ENCODE measurements around the gene LRRC3.

The LRRC3 gene

GRCh38 chr21:44418108-44418875 is 37.0 kb upstream of the LRRC3 start:
- no peak overlapping the region for H3K27ac ChIP-seq
- no peak overlapping the region for H3K4me3 ChIP-seq (ENCODE audit: low read depth, low read length)
- in situ Hi-C loops (cut with HindIII; ENCODE audit: low pct_ligation_motif_present, low sequenced_read_pairs): no loop called here
- H3K27me3 ChIP-seq (replicated peaks): no peaks in the 10 kb centered on the region
- DNase-seq: no peak
- H3K36me3 ChIP-seq (replicated peaks): no peaks in the 10 kb centered on the region
- no peak for TF ChIP-seq CTCF (IDR thresholded peaks at IDR 0.05; ENCODE audit: low read depth, low read length, missing control alignments)

GRCh38 chr21:44418876-44419230 is 36.5 kb upstream of the LRRC3 start:
- in situ Hi-C loops (cut with HindIII; ENCODE audit: low pct_ligation_motif_present, low sequenced_read_pairs): no loop called here
- Histone ChIP-seq H3K36me3 (replicated peaks) (no peaks in the 10 kb centered on the region), H3K27me3 (replicated peaks) (no peaks in the 10 kb centered on the region), H3K4me3 (ENCODE audit: low read depth, low read length) (no peak overlapping the region), H3K27ac (no peak overlapping the region)
- no peak for DNase-seq
- no peak for TF ChIP-seq CTCF (IDR thresholded peaks at IDR 0.05; ENCODE audit: low read depth, low read length, missing control alignments)

- DNase-seq: no peak
- Histone ChIP-seq H3K4me3 (ENCODE audit: low read depth, low read length) (no peak overlapping the region), H3K27ac (no peak overlapping the region), H3K36me3 (replicated peaks) (no peaks in the 10 kb centered on the region), H3K27me3 (replicated peaks) (no peaks in the 10 kb centered on the region)
- no peak for TF ChIP-seq CTCF (IDR thresholded peaks at IDR 0.05; ENCODE audit: low read depth, low read length, missing control alignments)
- in situ Hi-C loops (cut with HindIII; ENCODE audit: low pct_ligation_motif_present, low sequenced_read_pairs): no loop called here
Measured at GRCh38 chr21:44419679-44420078, 35.6 kb upstream of the LRRC3 start.

- no peak for TF ChIP-seq CTCF (IDR thresholded peaks at IDR 0.05; ENCODE audit: low read depth, low read length, missing control alignments)
- in situ Hi-C loops (cut with HindIII; ENCODE audit: low pct_ligation_motif_present, low sequenced_read_pairs): no loop called here
- Histone ChIP-seq H3K36me3 (replicated peaks) (no peaks in the 10 kb centered on the region), H3K4me3 (ENCODE audit: low read depth, low read length) (no peak overlapping the region), H3K27ac (no peak overlapping the region), H3K27me3 (replicated peaks) (no peaks in the 10 kb centered on the region)
- no peak for DNase-seq
Measured at GRCh38 chr21:44420416-44421205, 34.7 kb upstream of the LRRC3 start.

GRCh38 chr21:44421901-44422840 is 33.1 kb upstream of the LRRC3 start:
- no peaks in the 10 kb centered on the region for H3K27me3 ChIP-seq (replicated peaks)
- no peak for DNase-seq
- no peak for TF ChIP-seq CTCF (IDR thresholded peaks at IDR 0.05; ENCODE audit: low read depth, low read length, missing control alignments)
- no peak overlapping the region for H3K27ac ChIP-seq
- H3K4me3 ChIP-seq (ENCODE audit: low read depth, low read length): no peak overlapping the region
- in situ Hi-C loops (cut with HindIII; ENCODE audit: low pct_ligation_motif_present, low sequenced_read_pairs): no loop called here
- no peaks in the 10 kb centered on the region for H3K36me3 ChIP-seq (replicated peaks)
